ENCODE results near the gene ADAMTS20.

ADAMTS20 gene

DNA sequence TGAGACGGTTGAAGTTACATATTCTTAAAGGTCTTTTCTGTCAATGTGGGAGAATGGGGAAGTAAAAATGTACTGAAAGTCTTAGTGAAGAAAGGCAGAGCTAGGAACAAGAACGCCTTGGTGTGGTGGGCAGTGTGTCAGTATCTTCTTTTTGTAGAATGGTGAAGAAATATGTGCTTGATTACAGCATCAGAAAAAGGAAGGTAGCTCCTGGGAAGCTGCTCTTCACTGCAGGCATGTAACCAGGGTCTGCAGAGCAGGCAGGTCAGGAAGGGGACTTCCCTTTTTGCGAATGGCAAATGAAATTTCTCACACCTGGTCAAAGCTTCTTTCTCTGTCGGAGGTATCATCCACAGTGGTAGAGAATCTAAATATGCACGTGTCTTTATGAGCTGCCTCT lies 226.2 kb downstream of the ADAMTS20 start:
- Histone ChIP-seq H4K8ac (ENCODE audit: low read depth, low read length) (no peak overlapping the region), H4K91ac (ENCODE audit: low read depth, low read length, poor library complexity) (no peak overlapping the region), H3K4me2 (ENCODE audit: insufficient read depth, low read length, poor library complexity, severe bottlenecking) (no peak overlapping the region), H3K4me1 (ENCODE audit: control insufficient read depth in 2 of 2, insufficient read depth in 1 of 2, low read depth in 1 of 2, low read length in 2 of 2) (no peaks in the 10 kb centered on the region), H3K4me3 (ENCODE audit: low read length in 2 of 2) (no peak overlapping the region), H3K23ac (ENCODE audit: low read depth, low read length, poor library complexity) (no peak overlapping the region), H3K9me3 (replicated peaks in 1 of 2; ENCODE audit: control insufficient read depth in 2 of 2, insufficient read depth in 1 of 2, low read depth in 1 of 2, low read length in 2 of 2) (peaks cover 4 to 18% of the 10 kb centered on the region in 2 donors), H2BK5ac (ENCODE audit: low read length) (no peak overlapping the region), H2BK120ac (ENCODE audit: low read depth, low read length) (no peak overlapping the region), H3K14ac (ENCODE audit: low read length) (no peak overlapping the region), H3K4ac (ENCODE audit: low read length) (no peak overlapping the region), H3K9ac (ENCODE audit: low read depth, low read length, poor library complexity) (no peak overlapping the region), H3K27me3 (ENCODE audit: control insufficient read depth in 3 of 3, insufficient read depth in 3 of 3, low read depth in 1 of 3, low read length in 3 of 3) (no peaks in the 10 kb centered on the region), H3K36me3 (replicated peaks in 1 of 2; ENCODE audit: control insufficient read depth in 2 of 2, insufficient read depth in 2 of 2, low read length in 2 of 2) (no peaks in the 10 kb centered on the region), H2BK15ac (ENCODE audit: low read length) (no peak overlapping the region), H2AK5ac (ENCODE audit: low read depth, low read length) (no peak overlapping the region), H2BK12ac (ENCODE audit: low read length) (no peak overlapping the region), H2AFZ (ENCODE audit: low read length) (no peak overlapping the region), H3K79me1 (ENCODE audit: low read depth, low read length) (no peaks in the 10 kb centered on the region), H3K18ac (ENCODE audit: low read length) (no peak overlapping the region), H3K27ac (replicated peaks; ENCODE audit: low read length) (no peak overlapping the region)
- WGBS, 2 donors (ENCODE audit: extremely low coverage in 2 of 2, insufficient read length in 2 of 2, insufficient replicate concordance in 1 of 2): 100% methylated on average over 1 of the region's 5 CpGs; no CpG with 5 or more reads in 1 of the 2 donors
- DNase-seq (ENCODE audit: low spot score): no peak

- Histone ChIP-seq H3K36me3 (replicated peaks in 1 of 2; ENCODE audit: control insufficient read depth in 2 of 2, insufficient read depth in 2 of 2, low read length in 2 of 2) (no peaks in the 10 kb centered on the region), H3K27ac (replicated peaks; ENCODE audit: low read length) (no peak overlapping the region), H3K9me3 (replicated peaks in 1 of 2; ENCODE audit: control insufficient read depth in 2 of 2, insufficient read depth in 1 of 2, low read depth in 1 of 2, low read length in 2 of 2) (no peaks in the 10 kb centered on the region), H3K79me1 (ENCODE audit: low read depth, low read length) (no peaks in the 10 kb centered on the region), H3K23ac (ENCODE audit: low read depth, low read length, poor library complexity) (no peak overlapping the region), H2BK12ac (ENCODE audit: low read length) (no peak overlapping the region), H4K91ac (ENCODE audit: low read depth, low read length, poor library complexity) (no peak overlapping the region), H2AFZ (ENCODE audit: low read length) (peak overlapping the region; percentile 8), H2AK5ac (ENCODE audit: low read depth, low read length) (no peak overlapping the region), H2BK120ac (ENCODE audit: low read depth, low read length) (no peak overlapping the region), H3K18ac (ENCODE audit: low read length) (no peak overlapping the region), H3K4me1 (ENCODE audit: control insufficient read depth in 2 of 2, insufficient read depth in 1 of 2, low read depth in 1 of 2, low read length in 2 of 2) (peaks cover 0 to 2% of the 10 kb centered on the region in 2 donors), H3K4me2 (ENCODE audit: insufficient read depth, low read length, poor library complexity, severe bottlenecking) (no peak overlapping the region), H3K4ac (ENCODE audit: low read length) (no peak overlapping the region), H3K4me3 (ENCODE audit: low read length in 2 of 2) (no peak overlapping the region), H3K27me3 (ENCODE audit: control insufficient read depth in 3 of 3, insufficient read depth in 3 of 3, low read depth in 1 of 3, low read length in 3 of 3) (no peaks in the 10 kb centered on the region), H3K9ac (ENCODE audit: low read depth, low read length, poor library complexity) (no peak overlapping the region), H2BK15ac (ENCODE audit: low read length) (no peak overlapping the region), H4K8ac (ENCODE audit: low read depth, low read length) (no peak overlapping the region), H2BK5ac (ENCODE audit: low read length) (no peak overlapping the region), H3K14ac (ENCODE audit: low read length) (no peak overlapping the region)
- no CpG with 5 or more reads among the region's 4 CpGs for WGBS, 2 donors (ENCODE audit: extremely low coverage in 2 of 2, insufficient read length in 2 of 2, insufficient replicate concordance in 1 of 2)
- no peak for DNase-seq (ENCODE audit: low spot score)
Measured at GRCh38 chr12:43320281-43320680, 231.7 kb downstream of the ADAMTS20 start.

- H3K9me3 ChIP-seq (replicated peaks in 1 of 2; ENCODE audit: control insufficient read depth in 2 of 2, insufficient read depth in 1 of 2, low read depth in 1 of 2, low read length in 2 of 2): no peaks in the 10 kb centered on the region
- no CpG with 5 or more reads among the region's 4 CpGs for WGBS, 2 donors (ENCODE audit: extremely low coverage in 2 of 2, insufficient read length in 2 of 2, insufficient replicate concordance in 1 of 2)
- no peak overlapping the region for H2AK5ac ChIP-seq (ENCODE audit: low read depth, low read length)
- H2BK15ac ChIP-seq (ENCODE audit: low read length): no peak overlapping the region
- H2BK5ac ChIP-seq (ENCODE audit: low read length): no peak overlapping the region
- H3K14ac ChIP-seq (ENCODE audit: low read length): no peak overlapping the region
- no peak overlapping the region for H3K9ac ChIP-seq (ENCODE audit: low read depth, low read length, poor library complexity)
- no peak overlapping the region for H4K91ac ChIP-seq (ENCODE audit: low read depth, low read length, poor library complexity)
- H3K4me2 ChIP-seq (ENCODE audit: insufficient read depth, low read length, poor library complexity, severe bottlenecking): no peak overlapping the region
- no peak overlapping the region for H3K23ac ChIP-seq (ENCODE audit: low read depth, low read length, poor library complexity)
- no peak overlapping the region for H2AFZ ChIP-seq (ENCODE audit: low read length)
- no peak overlapping the region for H3K18ac ChIP-seq (ENCODE audit: low read length)
- H3K36me3 ChIP-seq (replicated peaks in 1 of 2; ENCODE audit: control insufficient read depth in 2 of 2, insufficient read depth in 2 of 2, low read length in 2 of 2): no peaks in the 10 kb centered on the region
- H3K4ac ChIP-seq (ENCODE audit: low read length): no peak overlapping the region
- DNase-seq (ENCODE audit: low spot score): no peak
- no peak overlapping the region for H2BK120ac ChIP-seq (ENCODE audit: low read depth, low read length)
- no peak overlapping the region for H4K8ac ChIP-seq (ENCODE audit: low read depth, low read length)
- H2BK12ac ChIP-seq (ENCODE audit: low read length): no peak overlapping the region
- H3K4me1 ChIP-seq (ENCODE audit: control insufficient read depth in 2 of 2, insufficient read depth in 1 of 2, low read depth in 1 of 2, low read length in 2 of 2): peaks cover 0 to 2% of the 10 kb centered on the region in 2 donors
- H3K79me1 ChIP-seq (ENCODE audit: low read depth, low read length): no peaks in the 10 kb centered on the region
- H3K27ac ChIP-seq (replicated peaks; ENCODE audit: low read length): no peak overlapping the region
- no peak overlapping the region for H3K4me3 ChIP-seq (ENCODE audit: low read length in 2 of 2)
- no peaks in the 10 kb centered on the region for H3K27me3 ChIP-seq (ENCODE audit: control insufficient read depth in 3 of 3, insufficient read depth in 3 of 3, low read depth in 1 of 3, low read length in 3 of 3)
Measured at GRCh38 chr12:43318021-43318420, 234.0 kb downstream of the ADAMTS20 start.

DNA sequence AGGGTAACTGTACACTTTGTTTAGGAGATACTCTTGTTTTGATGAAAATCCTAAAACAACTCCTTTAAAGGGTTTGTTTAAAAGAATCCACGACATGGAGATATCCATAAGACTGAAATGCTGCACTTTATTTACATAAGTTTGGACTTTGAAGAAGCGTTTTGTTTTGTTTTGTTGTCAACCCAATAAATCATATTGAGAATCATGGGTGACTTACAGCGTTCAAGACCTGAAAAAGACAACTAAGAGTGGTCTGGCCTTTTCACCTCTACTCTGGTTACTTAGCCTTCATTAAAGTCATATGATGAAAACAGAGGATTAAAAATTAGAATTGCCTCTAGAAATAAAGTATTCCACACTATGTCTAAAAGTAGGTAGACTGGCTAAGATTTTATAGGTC lies 234.8 kb downstream of the ADAMTS20 start:
- Histone ChIP-seq H2BK15ac (ENCODE audit: low read length) (no peak overlapping the region), H2BK5ac (ENCODE audit: low read length) (no peak overlapping the region), H3K79me1 (ENCODE audit: low read depth, low read length) (no peaks in the 10 kb centered on the region), H3K9me3 (replicated peaks in 1 of 2; ENCODE audit: control insufficient read depth in 2 of 2, insufficient read depth in 1 of 2, low read depth in 1 of 2, low read length in 2 of 2) (no peaks in the 10 kb centered on the region), H3K23ac (ENCODE audit: low read depth, low read length, poor library complexity) (no peak overlapping the region), H3K14ac (ENCODE audit: low read length) (no peak overlapping the region), H2BK12ac (ENCODE audit: low read length) (no peak overlapping the region), H2BK120ac (ENCODE audit: low read depth, low read length) (no peak overlapping the region), H2AK5ac (ENCODE audit: low read depth, low read length) (no peak overlapping the region), H3K18ac (ENCODE audit: low read length) (no peak overlapping the region), H3K36me3 (replicated peaks in 1 of 2; ENCODE audit: control insufficient read depth in 2 of 2, insufficient read depth in 2 of 2, low read length in 2 of 2) (no peaks in the 10 kb centered on the region), H3K27ac (replicated peaks; ENCODE audit: low read length) (no peak overlapping the region), H3K4me3 (ENCODE audit: low read length in 2 of 2) (no peak overlapping the region), H3K4me1 (ENCODE audit: control insufficient read depth in 2 of 2, insufficient read depth in 1 of 2, low read depth in 1 of 2, low read length in 2 of 2) (peaks cover 0 to 2% of the 10 kb centered on the region in 2 donors), H3K9ac (ENCODE audit: low read depth, low read length, poor library complexity) (no peak overlapping the region), H4K8ac (ENCODE audit: low read depth, low read length) (no peak overlapping the region), H4K91ac (ENCODE audit: low read depth, low read length, poor library complexity) (no peak overlapping the region), H3K27me3 (ENCODE audit: control insufficient read depth in 3 of 3, insufficient read depth in 3 of 3, low read depth in 1 of 3, low read length in 3 of 3) (no peaks in the 10 kb centered on the region), H3K4ac (ENCODE audit: low read length) (no peak overlapping the region), H2AFZ (ENCODE audit: low read length) (no peak overlapping the region), H3K4me2 (ENCODE audit: insufficient read depth, low read length, poor library complexity, severe bottlenecking) (no peak overlapping the region)
- no CpG with 5 or more reads among the region's 3 CpGs for WGBS, 2 donors (ENCODE audit: extremely low coverage in 2 of 2, insufficient read length in 2 of 2, insufficient replicate concordance in 1 of 2)
- no peak for DNase-seq (ENCODE audit: low spot score)

Measured in neuronal stem cell (in vitro differentiated cells).